PC-3 (cell line): ENCODE results near the gene UBE2R2. TPM values are rescaled to one million over a fixed set of nuclear protein-coding genes. Genes with fewer than 3 reads are reported as not detected.
A peak's percentile ranks its signal among the peaks of the same experiment; 100 is the strongest.
"Not testable (repeated sequence)": the region's sequence is repeated elsewhere in the genome, so short reads cannot be mapped to it uniquely, and the experiment has no call there.

ENCODE experiments used
- ATAC-seq: fragments of 200-7000 bp; cut with Tn5 transposase; 2 replicates; pipeline ENCODE4 v1.9.1; 2020; ENCODE audit warnings: mild to moderate bottlenecking, moderate library complexity
- BruUV-seq: library from RNA; stranded (reverse); fragments of 400-500 nt; replicated peaks from 2 replicates; lab custom pipeline; 2021; lab: Mats Ljungman, UMichigan
- CTCF ChIA-PET: fragments of 300-600 bp; sonication (Branson Sonifier 250); formaldehyde crosslinking; loops from one replicate; lab custom pipeline; 2022; ENCODE audit warnings: antibody characterized with exemption; lab: Charles Lee
- POLR2A ChIA-PET: fragments of 300-600 bp; sonication (Branson Sonifier 250); formaldehyde crosslinking; loops from one replicate; lab custom pipeline; 2022; ENCODE audit warnings: antibody characterized with exemption; ENCODE audit not compliant: unreplicated experiment; lab: Charles Lee
- DNase-seq: peaks from one replicate; pipeline ENCODE4 v3.0.0-alpha.2; 2015
- H2AFZ ChIP-seq: fragments of 300-600 bp; sonication (generic); 2 replicates; pipeline ENCODE4 v1.6.0; 2016; ENCODE audit warnings: antibody characterized with exemption, low read length
- H3F3A ChIP-seq: fragments of 300-600 bp; sonication (generic); one replicate; pipeline ENCODE4 v1.6.0; 2017; ENCODE audit warnings: antibody characterized with exemption, low read length, control low read depth, mild to moderate bottlenecking; ENCODE audit not compliant: unreplicated experiment
- H3K27ac ChIP-seq: fragments of 300-600 bp; sonication (generic); 2 replicates; pipeline ENCODE4 v1.5.1; 2016; ENCODE audit warnings: mild to moderate bottlenecking, low read length
- H3K27me3 ChIP-seq: fragments of 300-600 bp; sonication (generic); 2 replicates; pipeline ENCODE4 v1.6.1; 2016; ENCODE audit warnings: low read length, mixed read lengths
- H3K36me3 ChIP-seq: fragments of 300-600 bp; sonication (generic); 2 replicates; pipeline ENCODE4 v1.6.1; 2016; ENCODE audit warnings: low read depth, mixed run types, low read length, mixed read lengths
- H3K4me1 ChIP-seq: fragments of 300-600 bp; sonication (generic); 2 replicates; pipeline ENCODE4 v1.5.1; 2016; ENCODE audit warnings: low read length; ENCODE audit not compliant: insufficient read depth
- H3K4me2 ChIP-seq: fragments of 300-600 bp; sonication (generic); 2 replicates; pipeline ENCODE4 v1.6.0; 2016; ENCODE audit warnings: low read length
- H3K4me3 ChIP-seq: fragments of 300-600 bp; sonication (generic); 2 replicates; pipeline ENCODE4 v1.5.1; 2016; ENCODE audit warnings: mild to moderate bottlenecking, low read length, mixed read lengths
- H3K79me2 ChIP-seq: fragments of 300-600 bp; sonication (generic); 2 replicates; pipeline ENCODE4 v1.6.1; 2017; ENCODE audit warnings: low read length, mixed read lengths
- H3K9ac ChIP-seq: fragments of 300-600 bp; sonication (generic); 2 replicates; pipeline ENCODE4 v1.6.0; 2016; ENCODE audit warnings: mild to moderate bottlenecking, low read length
- H3K9me2 ChIP-seq: fragments of 300-600 bp; sonication (generic); replicated peaks from 2 replicates; pipeline ENCODE4 v1.6.1; 2016; ENCODE audit warnings: mixed run types, low read length, mixed read lengths
- H3K9me3 ChIP-seq: fragments of 300-600 bp; sonication (generic); 2 replicates; pipeline ENCODE4 v1.6.1; 2016; ENCODE audit warnings: low read length, mixed read lengths
- H4K20me1 ChIP-seq: fragments of 300-600 bp; sonication (generic); 2 replicates; pipeline ENCODE4 v1.6.1; 2016; ENCODE audit warnings: low read length, mixed read lengths
- CTCF ChIP-seq: fragments of 300-600 bp; sonication (generic); conservative IDR thresholded peaks from 2 replicates; pipeline ENCODE4 v1.5.1; 2017; ENCODE audit warnings: antibody characterized with exemption, low read depth, mild to moderate bottlenecking, low read length
- EZH2 ChIP-seq: fragments of 300-600 bp; sonication (generic); IDR thresholded peaks from one replicate; pipeline ENCODE4 v1.6.1; 2017; ENCODE audit warnings: antibody characterized with exemption, mild to moderate bottlenecking, low read length; ENCODE audit not compliant: unreplicated experiment
- EZH2phosphoT487 ChIP-seq: fragments of 300-600 bp; sonication (generic); IDR thresholded peaks from 2 replicates; pipeline ENCODE4 v1.6.1; 2018; ENCODE audit warnings: mild to moderate bottlenecking, antibody characterized with exemption, low read length, borderline replicate concordance
- intact Hi-C: fragments of 100-400 bp; cut with micrococcal nuclease; formaldehyde crosslinking; loops from 2 replicates; pipeline ENCODE4 v1.9.0; 2023
- total RNA-seq: library from RNA; depleted of rRNA; stranded (reverse); fragments of >200 nt; gene quantifications from 2 replicates; pipeline ENCODE4 v1.2.3, GENCODE V29; 2014

The UBE2R2 gene
- total RNA-seq, 1 experiment from 2014 or later = 18.4 TPM

GRCh38 chr9:33835625-33836260 is 18.8 kb downstream of the UBE2R2 start:
- Histone ChIP-seq H3K27me3 (no peaks in the 10 kb centered on the region), H3K27ac (no peak overlapping the region), H3K4me2 (no peak overlapping the region), H4K20me1 (peaks cover 33% of the 10 kb centered on the region), H3K4me1 (no peaks in the 10 kb centered on the region), H3K79me2 (peaks cover 99% of the 10 kb centered on the region), H3K36me3 (no peaks in the 10 kb centered on the region), H3K9ac (no peak overlapping the region), H3K9me3 (no peaks in the 10 kb centered on the region), H2AFZ (no peak overlapping the region), H3F3A (no peaks in the 10 kb centered on the region), H3K4me3 (no peak overlapping the region), H3K9me2 (no peaks in the 10 kb centered on the region)
- DNase-seq (no peak), ATAC-seq (no peak)
- BruUV-seq = no TSS peak
- TF ChIP-seq CTCF (no peak), EZH2 (no peak), EZH2phosphoT487 (no peak)
- ChIA-PET POLR2A (no interaction called here), CTCF (no interaction called here)
- intact Hi-C loops = no loop called here

DNA sequence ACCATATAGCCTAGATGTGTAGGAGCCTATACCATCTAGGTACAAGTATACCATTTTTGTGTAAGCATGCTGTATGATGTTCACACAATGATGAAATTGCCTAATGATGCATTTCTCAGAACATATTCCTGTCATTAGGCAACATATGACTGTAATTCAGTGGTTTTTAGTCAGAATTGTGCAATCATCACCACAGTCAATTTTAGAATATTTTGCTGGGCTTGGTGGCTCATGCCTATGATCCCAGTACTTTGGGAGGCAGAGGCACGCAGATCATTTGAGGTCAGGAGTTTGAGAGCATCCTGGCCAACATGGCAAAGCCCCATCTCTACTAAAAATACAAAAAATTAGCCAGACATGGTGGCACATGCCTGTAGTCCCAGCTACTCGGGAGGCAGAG is 19.3 kb downstream of the UBE2R2 start:
- H3K27me3 ChIP-seq, H2AFZ ChIP-seq, H3F3A ChIP-seq, H3K4me2 ChIP-seq, H3K36me3 ChIP-seq, H3K4me1 ChIP-seq, intact Hi-C loops, POLR2A ChIA-PET, H3K27ac ChIP-seq, CTCF ChIA-PET, H3K9me2 ChIP-seq, H3K9me3 ChIP-seq, BruUV-seq, H3K9ac ChIP-seq, ATAC-seq, H3K4me3 ChIP-seq: not testable (repeated sequence)
- Histone ChIP-seq H4K20me1 (peaks cover 34% of the 10 kb centered on the region), H3K79me2 (peaks cover 99% of the 10 kb centered on the region)
- DNase-seq = peak; percentile 30

GRCh38 chr9:33837138-33837537 is 20.2 kb downstream of the UBE2R2 start:
- no peaks in the 10 kb centered on the region for H3F3A ChIP-seq
- intact Hi-C loops = no loop called here
- no TSS peak for BruUV-seq
- peaks cover 99% of the 10 kb centered on the region for H3K79me2 ChIP-seq
- ChIA-PET CTCF (no interaction called here), POLR2A (no interaction called here)
- no peaks in the 10 kb centered on the region for H3K4me1 ChIP-seq
- no peak for TF ChIP-seq CTCF
- no peak for TF ChIP-seq EZH2phosphoT487
- TF ChIP-seq EZH2 = no peak
- H3K4me3 ChIP-seq = no peak overlapping the region
- no peaks in the 10 kb centered on the region for H3K9me2 ChIP-seq
- no peak overlapping the region for H3K4me2 ChIP-seq
- no peaks in the 10 kb centered on the region for H3K9me3 ChIP-seq
- ATAC-seq = no peak
- no peaks in the 10 kb centered on the region for H3K36me3 ChIP-seq
- H3K27ac ChIP-seq = no peak overlapping the region
- no peaks in the 10 kb centered on the region for H3K27me3 ChIP-seq
- no peak overlapping the region for H2AFZ ChIP-seq
- peaks cover 43% of the 10 kb centered on the region for H4K20me1 ChIP-seq
- no peak overlapping the region for H3K9ac ChIP-seq
- DNase-seq = no peak
